SK-N-SH (cell line): Measurements from ENCODE around the gene XRCC6. TPM values are rescaled to one million over a fixed set of nuclear protein-coding genes. Genes with fewer than 3 reads are reported as not detected.

ENCODE experiments used
- CHD2 ChIP-seq: fragments of 150-350 bp; IDR thresholded peaks from 2 replicates; pipeline ENCODE4 v1.6.1; 2018; ENCODE audit warnings: low read length; ENCODE audit not compliant: partially characterized antibody
- CTCF ChIP-seq: fragments of 200-600 bp; sonication (generic); IDR thresholded peaks from 2 replicates; pipeline ENCODE4 v1.6.1; 2017; ENCODE audit warnings: antibody characterized with exemption, mild to moderate bottlenecking, moderate library complexity
- EP300 ChIP-seq, 2 experiments: IDR thresholded peaks; 2 replicates each; pipeline versions ENCODE4 v1.4.0 to v1.6.1; 2012; ENCODE audit warnings: borderline replicate concordance in 1 of 2, low read depth in 1 of 2, low read length in 1 of 2
- FOSL2 ChIP-seq: IDR thresholded peaks from 2 replicates; pipeline ENCODE4 v1.4.0; 2012; ENCODE audit warnings: low read depth, mild to moderate bottlenecking, moderate library complexity, borderline replicate concordance
- FOXJ3 ChIP-seq: sonication (generic); formaldehyde crosslinking; IDR thresholded peaks from 2 replicates; pipeline ENCODE4 v1.5.1; 2020; ENCODE audit warnings: mild to moderate bottlenecking, missing genetic modification reagents
- FOXM1 ChIP-seq: IDR thresholded peaks from 2 replicates; pipeline ENCODE4 v1.4.0; 2012; ENCODE audit warnings: low read depth, mild to moderate bottlenecking
- GABPA ChIP-seq: IDR thresholded peaks from 2 replicates; pipeline ENCODE4 v1.4.0; 2012; ENCODE audit warnings: low read depth, mild to moderate bottlenecking
- MAX ChIP-seq: IDR thresholded peaks from 2 replicates; pipeline ENCODE4 v1.4.0; 2012; ENCODE audit warnings: low read depth
- MXI1 ChIP-seq: IDR thresholded peaks from 2 replicates; pipeline ENCODE4 v1.6.1; 2012; ENCODE audit warnings: mild to moderate bottlenecking, low read depth, low read length, improper control_type of control experiment
- NFIC ChIP-seq: IDR thresholded peaks from 2 replicates; pipeline ENCODE4 v1.4.0; 2012; ENCODE audit warnings: borderline replicate concordance
- NRF1 ChIP-seq: IDR thresholded peaks from 2 replicates; pipeline ENCODE4 v1.6.1; 2012; ENCODE audit warnings: low read depth, mild to moderate bottlenecking, low read length
- POLR2AphosphoS5 ChIP-seq: IDR thresholded peaks from 2 replicates; pipeline ENCODE4 v1.6.1; 2012; ENCODE audit warnings: low read depth, low read length
- RAD21 ChIP-seq: IDR thresholded peaks from 2 replicates; pipeline ENCODE4 v1.6.1; 2012; ENCODE audit warnings: mild to moderate bottlenecking, low read length
- RCOR1 ChIP-seq: fragments of 150-350 bp; IDR thresholded peaks from 2 replicates; pipeline ENCODE4 v1.6.1; 2017; ENCODE audit warnings: antibody characterized with exemption, low read length
- RXRA ChIP-seq: IDR thresholded peaks from 2 replicates; pipeline ENCODE4 v1.4.0; 2012; ENCODE audit warnings: low read depth, mild to moderate bottlenecking, borderline replicate concordance
- SIN3A ChIP-seq: IDR thresholded peaks from 2 replicates; pipeline ENCODE4 v1.6.1; 2012; ENCODE audit warnings: low read depth, mild to moderate bottlenecking, low read length, moderate library complexity, borderline replicate concordance
- TEAD4 ChIP-seq: IDR thresholded peaks from 2 replicates; pipeline ENCODE4 v1.4.0; 2012; ENCODE audit warnings: mild to moderate bottlenecking, borderline replicate concordance; ENCODE audit not compliant: insufficient read depth
- USF1 ChIP-seq: IDR thresholded peaks from 2 replicates; pipeline ENCODE4 v1.4.0; 2012; ENCODE audit warnings: low read depth, borderline replicate concordance
- USF2 ChIP-seq: fragments of 150-350 bp; IDR thresholded peaks from 2 replicates; pipeline ENCODE4 v1.6.1; 2017; ENCODE audit warnings: antibody characterized with exemption, low read length, low read depth, borderline replicate concordance
- YY1 ChIP-seq: IDR thresholded peaks from 2 replicates; pipeline ENCODE4 v1.4.0; 2012; ENCODE audit warnings: low read depth, mild to moderate bottlenecking
- polyA plus RNA-seq, 3 experiments: library from polyadenylated mRNA; depleted of rRNA; stranded (reverse); fragments of >200 nt; gene quantifications; 2 replicates each; pipeline ENCODE4 v1.2.3, GENCODE V29; 2012

The XRCC6 gene
- polyA plus RNA-seq, 1 of the 3 experiments (the other 2 are of a cell fraction), result 78.1 TPM

- TF ChIP-seq CTCF, result no peak
- no peak for TF ChIP-seq RCOR1
- TF ChIP-seq POLR2AphosphoS5, result peak; percentile 64; the same call in 1 of the 2 replicates
- no peak for TF ChIP-seq SIN3A
- peak; percentile 85 for TF ChIP-seq MXI1
- no peak for TF ChIP-seq FOXM1
- no peak for TF ChIP-seq YY1
- TF ChIP-seq EP300 (IDR thresholded peaks at IDR 0.05; ENCODE audit: borderline replicate concordance in 1 of 2, low read depth in 1 of 2, low read length in 1 of 2), result no peak
- TF ChIP-seq USF2, result no peak
- no peak for TF ChIP-seq NRF1
- no peak for TF ChIP-seq NFIC
- TF ChIP-seq TEAD4, result no peak
- peak; percentile 40; the same call in 1 of the 2 replicates for TF ChIP-seq MAX
- TF ChIP-seq RAD21, result no peak
- no peak for TF ChIP-seq USF1
- TF ChIP-seq FOSL2, result no peak
- TF ChIP-seq CHD2, result peak; percentile 24
- no peak for TF ChIP-seq FOXJ3
- no peak for TF ChIP-seq RXRA
- TF ChIP-seq GABPA, result peak; percentile 91
- TF ChIP-seq, all 33 proteins: peak for 6
These were observed 61.1 kb downstream of the XRCC6 start (continued) for GRCh38 chr22:41682033-41682807.
